Medulla oblongata (tissue), 1 donor: ENCODE results near the gene VWA5B1.
"Not testable (repeated sequence)": the region's sequence is repeated elsewhere in the genome, so short reads cannot be mapped to it uniquely, and the experiment has no call there.

Experiments used
- DNase-seq: peaks from one replicate; pipeline ENCODE4 v3.0.0-alpha.2; 2015; ENCODE audit errors: extremely low spot score

The VWA5B1 gene

GRCh38 chr1:20290624-20291597, at the start of gene VWA5B1:
VWA5B1 (plus strand) TSS chr1:20290875; CDS start chr1:20310602, 19,727 bp downstream.
- DNase-seq: no peak

GRCh38 chr1:20242890-20243479, 47.7 kb upstream of the VWA5B1 start:
- DNase-seq: no peak

- no peak for DNase-seq
Measured at GRCh38 chr1:20248971-20249612, 41.6 kb upstream of the VWA5B1 start.

- no peak for DNase-seq
Measured at GRCh38 chr1:20250340-20250989, 40.2 kb upstream of the VWA5B1 start.

- no peak for DNase-seq
Measured at GRCh38 chr1:20252587-20252986, 38.1 kb upstream of the VWA5B1 start.

GRCh38 chr1:20255666-20256065, 35.0 kb upstream of the VWA5B1 start:
- DNase-seq: no peak

- DNase-seq: no peak
Measured at GRCh38 chr1:20259646-20260045, 31.0 kb upstream of the VWA5B1 start.

GRCh38 chr1:20261095-20261494, 29.6 kb upstream of the VWA5B1 start:
- DNase-seq: no peak

- DNase-seq: no peak
Measured at GRCh38 chr1:20262810-20263534, 27.7 kb upstream of the VWA5B1 start.

GRCh38 chr1:20265250-20265649, 25.4 kb upstream of the VWA5B1 start:
- no peak for DNase-seq

- DNase-seq: no peak
Measured at GRCh38 chr1:20266141-20266540, 24.5 kb upstream of the VWA5B1 start.

GRCh38 chr1:20266642-20267041, 24.0 kb upstream of the VWA5B1 start:
- DNase-seq: no peak

GRCh38 chr1:20271498-20272400, 18.9 kb upstream of the VWA5B1 start:
- no peak for DNase-seq

GRCh38 chr1:20273716-20274115, 17.0 kb upstream of the VWA5B1 start:
- not testable (repeated sequence) for DNase-seq

GRCh38 chr1:20275319-20275925, 15.3 kb upstream of the VWA5B1 start:
- DNase-seq: no peak

- DNase-seq: no peak
Measured at GRCh38 chr1:20276485-20277159, 14.1 kb upstream of the VWA5B1 start.

- DNase-seq: no peak
Measured at GRCh38 chr1:20278692-20279130, 12.0 kb upstream of the VWA5B1 start.

GRCh38 chr1:20279509-20279908, 11.2 kb upstream of the VWA5B1 start:
- no peak for DNase-seq

GRCh38 chr1:20280341-20280740, 10.3 kb upstream of the VWA5B1 start:
- no peak for DNase-seq
